IPS DF 4.7 (cell line): ENCODE data around the gene SHANK2.

Source experiments
- DNase-seq: peaks from one replicate; pipeline ENCODE4 v3.0.0-alpha.2; 2013; ENCODE audit warnings: low spot score; ENCODE audit errors: extremely low read depth

The SHANK2 gene

DNA sequence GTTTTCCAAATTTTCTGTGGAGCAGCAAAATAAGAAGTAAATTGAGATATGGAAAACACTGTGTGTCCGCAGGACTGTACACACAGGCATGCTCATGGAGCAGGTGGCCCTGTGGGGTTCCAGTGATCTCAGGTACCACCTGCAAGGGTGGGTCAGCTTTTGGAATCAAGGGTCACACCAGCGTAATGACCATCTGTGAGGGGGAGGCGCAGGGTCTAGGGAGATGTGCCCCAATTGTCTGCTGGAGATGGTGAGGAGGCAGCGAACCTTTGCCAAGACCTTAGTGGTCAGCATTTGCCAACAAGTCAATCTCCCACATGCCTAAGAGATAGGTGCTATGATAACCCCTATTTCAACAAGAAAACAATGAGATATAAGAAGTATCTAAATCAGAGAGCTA lies 49.4 kb downstream of the SHANK2 start:
- no peak for DNase-seq

DNA sequence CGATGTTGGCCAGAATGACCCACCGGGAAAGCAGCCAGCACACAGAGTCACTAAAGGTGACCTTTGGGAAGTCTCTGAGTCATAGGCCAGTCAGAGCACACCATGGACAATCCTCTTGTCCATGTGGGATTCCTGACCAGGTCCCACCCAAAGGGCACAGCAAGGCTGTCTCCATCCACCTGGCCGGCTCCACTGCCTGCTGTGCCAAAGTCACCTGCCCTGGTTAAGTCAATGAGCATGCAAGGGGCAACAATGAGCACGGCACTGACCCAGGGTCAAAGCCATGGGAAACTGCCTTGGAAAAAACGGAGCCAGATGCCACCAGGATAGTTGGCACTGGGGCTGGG lies 49.8 kb downstream of the SHANK2 start:
- no peak for DNase-seq
